Left renal pelvis (tissue), 4 donors: ENCODE measurements around the gene RAB13. TPM values are rescaled to one million over a fixed set of nuclear protein-coding genes. Genes with fewer than 3 reads are reported as not detected.

Experiments
- DNase-seq, 4 donors: peaks; one replicate each; pipeline ENCODE4 v3.0.0-alpha.2; 2013; ENCODE audit warnings: low read depth in 4 of 4, low spot score in 3 of 4
- polyA plus RNA-seq, 4 donors: library from polyadenylated mRNA; unstranded; fragments of 120-200 nt; gene quantifications; one replicate each; pipeline ENCODE4 v1.2.1, GENCODE V29; 2013; ENCODE audit not compliant: insufficient read length in 4 of 4

The RAB13 gene
- polyA plus RNA-seq, 4 donors, result 117 to 170 (median 163) TPM

DNA sequence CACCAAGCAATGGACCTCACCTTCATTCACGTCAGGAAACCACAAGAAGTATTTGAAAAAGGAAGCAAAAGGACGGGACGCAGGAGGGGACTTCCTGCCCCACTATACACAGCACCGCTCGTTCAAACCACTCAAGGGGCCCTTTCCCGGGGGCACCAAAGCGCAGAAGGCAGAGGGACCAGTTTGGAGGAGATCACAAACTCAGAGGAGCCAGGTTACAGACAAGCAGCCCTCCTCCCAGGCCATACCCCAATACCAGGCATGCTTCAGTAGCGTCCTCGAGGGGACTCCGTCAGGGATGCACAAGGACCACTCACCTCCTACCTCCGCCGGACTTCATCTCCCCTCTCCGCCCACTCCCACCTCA lies 28.4 kb downstream of the RAB13 start:
- no peak for DNase-seq

DNA sequence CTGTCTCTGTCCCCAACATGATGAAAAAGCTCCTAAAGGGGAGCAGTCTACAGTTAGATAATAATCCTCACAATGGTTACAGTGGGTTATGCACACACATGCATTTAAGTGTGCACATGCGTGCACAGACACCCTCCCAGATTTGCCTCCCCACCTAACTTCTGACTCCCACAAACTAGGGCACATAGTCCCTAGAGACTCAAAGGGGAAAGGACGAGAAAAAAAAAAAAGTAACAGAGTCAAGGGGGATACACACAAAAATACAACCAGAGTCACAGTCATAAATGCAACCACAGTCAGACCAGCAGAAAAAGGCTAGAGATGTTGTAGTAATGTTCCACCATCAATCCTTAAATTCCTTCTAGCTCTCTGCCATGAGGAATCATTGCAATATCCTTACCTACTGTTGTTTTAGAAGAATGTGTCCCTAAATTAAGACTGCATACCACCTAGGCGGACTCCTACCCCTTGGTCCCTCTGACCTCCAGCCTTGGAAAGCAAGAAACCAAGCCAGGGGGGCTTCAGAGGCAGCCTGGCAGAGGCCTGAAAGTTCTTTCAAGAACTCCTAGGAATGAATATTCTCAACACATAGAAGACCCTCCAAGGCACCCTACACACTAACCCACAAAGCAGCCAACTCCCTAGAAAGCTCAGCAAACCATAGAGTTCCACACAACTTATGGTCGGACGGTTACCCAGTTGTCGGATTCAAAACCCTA lies 29.0 kb downstream of the RAB13 start:
- no peak for DNase-seq

DNA sequence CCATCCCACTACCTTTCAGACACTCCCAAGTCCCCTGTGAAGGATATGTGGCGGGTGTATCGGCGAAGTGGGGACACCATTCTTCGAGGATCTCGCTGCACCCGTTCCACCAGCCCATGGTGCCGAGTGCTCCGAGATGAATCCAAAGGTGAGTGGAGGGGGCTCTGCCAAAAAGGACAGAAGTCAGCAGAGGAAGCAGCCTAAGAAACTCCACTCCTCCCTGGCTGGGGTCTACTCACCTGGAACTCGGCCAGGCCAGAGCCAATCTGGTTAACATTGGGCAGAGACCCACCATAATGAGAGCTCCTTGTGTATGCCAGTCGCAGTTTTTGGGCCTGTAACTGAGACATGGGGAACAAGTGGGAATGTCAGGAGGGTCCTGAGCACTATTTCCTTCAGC lies 31.3 kb downstream of the RAB13 start:
- no peak for DNase-seq

DNA sequence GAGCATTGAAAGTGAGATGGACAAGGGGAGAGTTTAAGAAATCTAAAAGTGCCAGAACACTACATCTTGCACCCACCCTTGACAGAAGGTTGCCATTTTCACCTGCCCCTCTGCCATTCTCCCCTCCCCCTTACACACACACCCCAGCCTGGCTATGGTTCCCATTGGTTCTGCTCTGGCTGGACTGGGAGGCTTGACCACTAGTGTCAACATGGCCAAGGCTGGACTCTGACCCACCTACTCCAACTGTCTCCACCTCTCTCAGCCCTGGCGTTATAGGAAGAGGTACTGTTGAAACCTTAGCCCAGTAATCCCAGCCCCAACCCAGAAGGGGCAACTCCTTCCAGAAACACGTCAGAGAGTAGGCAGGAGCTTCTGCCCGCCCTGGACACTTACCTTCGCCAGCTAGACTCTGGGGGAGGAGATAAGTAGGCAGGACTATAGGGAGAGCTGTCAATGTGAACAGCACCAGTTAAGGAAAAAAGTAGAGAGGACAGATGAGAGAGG lies 32.2 kb downstream of the RAB13 start:
- no peak for DNase-seq

DNA sequence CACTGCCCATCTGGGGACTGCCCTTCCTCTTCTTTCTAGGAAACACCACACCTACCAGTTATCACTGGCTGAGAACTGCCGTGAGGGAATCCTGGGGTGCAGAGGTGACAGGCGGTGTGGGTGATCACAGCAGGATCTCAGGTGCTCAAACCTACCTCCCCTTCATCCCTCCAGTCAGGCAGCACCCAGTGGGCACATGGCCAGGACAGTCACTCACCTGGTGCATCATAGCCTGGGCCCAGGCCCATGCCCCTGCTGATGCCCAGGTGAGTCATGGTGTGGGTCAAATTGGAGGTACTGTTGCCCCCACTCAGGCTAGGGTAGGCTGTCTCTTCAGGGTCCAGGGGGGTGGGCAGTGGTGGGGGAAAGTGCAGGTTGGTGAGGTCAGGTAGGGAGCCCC lies 34.3 kb downstream of the RAB13 start:
- no peak for DNase-seq

DNA sequence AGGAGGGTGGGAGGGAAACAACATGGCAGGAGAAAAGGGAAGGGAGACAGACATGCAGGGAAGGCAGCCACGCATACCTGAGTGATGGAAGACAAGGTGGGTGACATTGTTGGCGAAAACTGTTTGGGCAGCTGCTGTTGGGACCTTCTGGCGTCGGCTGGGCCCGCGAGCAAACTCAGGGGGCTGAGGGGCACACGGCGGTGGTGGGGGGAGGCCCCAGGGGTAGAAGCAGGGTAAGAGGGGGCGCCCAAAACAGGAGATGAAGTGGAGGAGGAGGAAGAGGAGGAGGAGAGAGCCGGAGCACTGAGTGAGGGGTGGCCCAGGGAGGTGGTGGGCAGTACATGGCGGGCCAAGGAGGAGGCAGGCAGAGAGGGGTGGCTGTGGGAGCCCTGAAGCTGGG lies 35.0 kb downstream of the RAB13 start:
- DNase-seq, result no peak

DNA sequence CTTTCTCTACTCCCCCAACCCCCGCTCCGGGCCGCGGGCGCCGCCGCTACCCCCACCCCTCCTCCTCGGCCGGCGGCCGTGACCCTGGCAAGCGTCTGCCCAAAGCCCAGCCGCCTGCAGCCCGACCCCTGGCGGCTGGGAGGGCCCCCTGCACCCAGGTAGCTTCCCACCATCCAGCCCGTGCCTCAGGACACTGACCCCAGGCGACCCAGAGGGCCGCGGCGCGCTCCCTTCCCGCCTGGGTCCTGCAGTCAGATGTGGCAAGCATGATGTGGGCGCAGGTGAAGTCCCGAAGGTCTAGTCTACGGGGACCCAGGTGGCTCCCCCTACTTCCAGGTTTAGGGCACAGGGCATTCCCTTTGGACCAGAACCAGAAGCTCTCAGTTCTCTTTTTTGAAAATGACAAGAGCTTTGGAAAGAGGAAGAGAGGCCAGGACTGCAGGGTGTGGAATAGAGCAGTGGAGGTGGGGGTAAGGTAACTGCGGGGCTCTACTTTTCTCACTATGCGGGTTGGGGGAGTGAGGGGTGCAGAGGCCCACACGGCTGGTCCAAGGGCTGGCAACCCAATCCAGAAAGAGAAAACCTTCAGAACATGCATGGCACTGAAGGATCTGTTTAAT lies 39.4 kb downstream of the RAB13 start, which contains the start of gene DENND4B:
Gene DENND4B, minus strand, starts transcription at position 97 of the 620 bp plus-strand sequence. CDS start 2,344 bp downstream, outside the sequence.
- DNase-seq, result no peak

DNA sequence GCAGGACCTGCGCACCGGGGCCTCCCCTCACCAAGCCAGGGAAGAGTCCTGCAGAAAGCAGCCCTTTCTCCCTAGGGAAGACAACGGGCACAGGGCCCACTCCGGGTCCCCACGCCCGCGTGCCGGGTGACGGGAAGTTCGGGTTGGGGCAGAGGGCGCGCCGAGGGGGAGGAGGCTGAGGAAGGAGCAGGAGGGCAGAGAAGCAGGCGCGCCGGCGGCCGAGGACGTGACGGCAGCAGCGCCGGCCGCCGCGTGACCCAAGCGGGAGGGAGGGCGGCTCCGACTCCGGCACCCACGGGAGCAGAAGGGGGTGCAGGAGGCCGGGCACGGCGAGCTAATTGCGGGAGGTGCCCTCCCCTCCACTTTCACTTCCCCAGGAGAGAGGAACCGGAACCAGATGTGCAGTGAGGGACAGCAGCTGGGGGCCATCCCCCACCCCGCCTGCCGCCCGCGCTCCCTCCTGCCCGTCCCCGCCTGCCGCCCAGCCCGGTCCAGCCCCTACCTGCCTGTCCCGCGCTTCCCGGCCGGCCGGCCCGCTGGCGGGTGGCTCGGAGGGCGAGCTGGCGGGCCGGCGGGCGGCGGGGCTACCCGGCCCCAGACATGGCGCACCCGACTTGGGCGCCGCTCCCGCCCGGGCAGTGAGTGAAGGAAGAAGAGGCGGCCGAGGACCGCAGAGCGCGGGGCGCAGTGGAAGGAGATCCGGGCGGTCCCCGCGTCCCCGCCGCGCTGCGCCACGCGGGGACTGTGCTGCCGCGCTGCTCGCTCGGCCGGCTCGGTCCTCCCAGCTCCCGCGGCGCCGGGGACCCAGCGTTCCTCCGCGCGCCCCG lies 40.1 kb downstream of the RAB13 start:
- no peak for DNase-seq

DNA sequence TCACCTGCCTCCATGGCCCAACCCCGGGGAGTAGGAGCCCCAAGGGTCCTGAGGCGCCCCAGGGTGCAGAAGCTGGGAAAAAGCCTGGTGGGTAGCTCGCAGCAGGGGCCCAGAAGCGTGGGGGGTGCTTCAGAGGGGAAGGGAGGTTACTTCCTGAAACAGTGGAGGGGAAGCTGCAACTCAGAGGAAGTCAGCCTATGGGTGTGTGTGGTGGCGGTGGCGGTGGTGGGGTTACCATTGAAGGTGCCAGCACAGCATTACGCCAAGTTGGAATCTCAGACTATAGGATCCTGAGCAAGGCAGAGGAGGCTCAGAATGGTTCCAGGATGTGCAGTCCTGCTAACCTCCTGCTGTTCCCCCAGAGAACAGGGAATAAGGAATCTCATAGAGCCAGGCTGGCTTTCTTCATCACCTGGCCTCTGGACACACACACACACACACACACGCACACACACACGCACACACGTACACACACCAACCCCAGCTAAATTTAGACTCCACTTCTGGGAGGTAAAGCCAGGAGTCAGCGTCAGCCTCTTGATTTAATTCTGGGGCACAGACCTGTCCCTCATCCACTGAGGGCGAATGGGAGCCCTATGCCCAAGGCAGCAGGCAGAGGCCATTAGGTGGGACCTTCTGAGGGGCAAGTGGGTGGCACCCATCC lies 40.9 kb downstream of the RAB13 start:
- no peak for DNase-seq

DNA sequence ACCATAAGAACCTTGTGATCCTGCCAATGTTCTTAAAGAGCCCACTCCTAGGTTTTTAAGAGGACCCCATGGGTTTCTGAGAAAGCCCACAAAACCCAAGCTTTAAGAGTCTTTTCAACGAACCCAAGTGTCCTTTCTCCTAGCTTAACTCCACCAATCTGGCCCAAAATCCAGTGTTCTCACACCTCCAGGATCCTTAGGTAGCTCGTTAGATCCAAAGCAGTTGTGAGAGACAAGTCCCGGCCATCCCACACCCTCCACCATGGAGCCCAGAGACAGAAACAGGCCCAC lies 41.4 kb downstream of the RAB13 start:
- no peak for DNase-seq

DNA sequence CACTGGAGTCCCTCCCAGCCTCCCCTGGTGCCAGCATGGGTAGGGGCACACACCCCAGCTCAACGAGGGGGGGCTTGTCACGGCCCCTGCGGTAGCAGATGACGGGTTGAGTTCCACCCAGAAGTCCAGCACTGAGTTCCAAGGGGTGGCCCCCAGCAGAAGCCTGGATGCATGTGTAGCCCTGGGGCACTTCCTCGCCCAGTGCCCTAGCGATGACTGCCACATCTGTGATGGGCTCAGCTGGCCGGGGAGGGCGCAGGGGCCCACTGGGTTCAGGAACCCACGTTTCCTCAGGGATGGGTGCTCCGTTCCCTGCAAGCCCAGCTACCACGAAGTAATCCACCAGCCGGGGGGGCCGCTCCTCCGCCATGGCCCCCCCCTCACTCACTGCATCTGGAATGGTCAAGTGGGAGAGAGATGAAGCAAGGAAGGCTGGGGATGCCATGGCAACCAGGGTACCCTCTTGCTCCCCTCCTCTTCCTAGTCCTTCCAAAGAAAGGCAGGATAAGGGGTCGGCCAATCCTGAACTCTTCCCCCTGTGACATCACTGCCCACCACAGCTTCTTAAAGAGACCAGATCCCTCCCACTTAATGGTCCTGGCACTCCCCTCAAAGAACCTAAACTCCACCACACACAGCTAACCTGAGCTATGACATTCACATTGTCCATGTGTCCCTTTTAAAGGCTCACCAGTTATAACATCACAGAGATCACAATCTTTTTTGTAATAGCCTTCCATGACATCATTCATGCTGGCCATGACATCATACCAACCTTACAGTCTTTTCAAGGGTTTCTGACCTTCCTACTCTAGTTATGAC lies 41.9 kb downstream of the RAB13 start:
- DNase-seq, result no peak

DNA sequence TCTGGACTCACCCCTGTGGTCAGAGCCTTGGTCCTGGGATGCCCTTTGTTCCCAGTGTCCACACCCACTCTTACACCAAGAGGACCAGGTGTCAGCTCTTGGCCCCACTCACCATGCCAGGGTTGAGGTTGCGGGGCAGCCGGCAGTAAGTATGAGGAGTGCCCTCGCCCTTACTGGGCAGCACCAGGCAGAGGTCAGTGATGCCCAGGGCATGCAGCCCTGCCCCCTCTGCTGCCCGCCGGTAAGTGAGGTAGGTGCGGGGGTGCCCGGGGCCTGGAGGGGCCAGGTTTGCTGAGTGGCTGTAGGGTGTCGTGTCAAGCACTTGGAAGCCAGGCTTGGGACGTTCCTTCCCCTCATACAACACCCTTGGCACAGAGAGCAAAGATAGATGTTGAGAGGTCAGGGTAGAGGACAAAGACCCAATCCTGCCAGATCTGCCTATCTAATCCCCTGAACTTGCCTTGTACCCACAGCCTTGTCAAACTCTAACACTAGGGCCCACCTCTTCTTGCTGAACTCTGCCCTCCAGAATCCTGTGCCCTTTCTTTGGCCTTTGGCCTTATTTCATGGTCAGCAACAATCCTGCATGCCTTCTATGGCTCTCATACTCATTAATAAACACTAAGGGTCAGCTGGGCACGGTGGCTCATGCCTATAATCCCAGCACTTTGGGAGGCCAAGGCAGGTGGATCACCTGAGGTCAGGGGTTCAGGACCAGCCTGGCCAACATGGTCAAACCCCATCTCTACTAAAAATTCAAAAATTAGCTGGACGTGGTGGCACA lies 43.2 kb downstream of the RAB13 start:
- DNase-seq, result no peak

DNA sequence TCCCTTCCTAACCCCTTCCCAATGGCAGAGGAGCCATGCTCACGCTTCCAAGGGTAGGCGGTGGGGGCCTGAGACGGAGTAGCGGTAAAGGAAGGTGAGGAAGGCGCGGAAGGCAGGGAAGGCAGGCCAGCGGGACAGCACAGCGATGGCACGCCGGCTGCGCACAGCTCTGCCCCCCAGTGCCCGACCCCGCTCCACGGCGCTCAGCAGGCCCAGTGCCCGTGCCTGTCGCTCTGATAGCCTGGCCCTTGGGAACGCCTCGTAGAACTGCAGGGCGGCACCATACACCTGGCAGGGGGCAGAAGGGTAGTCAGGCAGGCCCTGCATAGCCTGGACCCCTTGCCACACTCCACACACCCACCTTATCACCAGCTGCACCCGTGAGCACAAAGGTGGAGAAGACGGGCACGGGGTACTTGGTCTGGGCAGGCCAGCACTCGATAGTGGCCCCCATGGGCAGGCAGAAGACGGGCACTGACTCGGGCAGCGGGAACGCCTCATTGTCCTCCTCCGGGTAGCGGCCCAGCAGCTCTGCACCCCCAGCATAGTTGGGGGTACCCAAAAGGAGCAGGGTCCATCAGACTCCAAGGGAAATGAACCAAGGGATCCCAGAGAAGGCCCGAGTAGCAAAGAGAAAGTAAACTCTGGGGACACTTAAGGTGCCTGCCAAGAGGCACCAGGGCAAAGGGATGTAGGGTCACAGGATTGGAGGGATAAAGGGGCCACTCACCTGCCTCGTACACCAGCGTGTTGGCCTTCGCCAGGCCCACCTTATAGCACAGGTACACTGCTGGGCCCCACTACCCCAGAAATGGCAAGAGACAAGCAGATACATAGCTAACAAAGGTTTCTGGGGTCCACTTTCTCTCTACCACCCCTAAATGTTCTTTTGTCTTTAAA lies 44.1 kb downstream of the RAB13 start:
- DNase-seq, result no peak

DNA sequence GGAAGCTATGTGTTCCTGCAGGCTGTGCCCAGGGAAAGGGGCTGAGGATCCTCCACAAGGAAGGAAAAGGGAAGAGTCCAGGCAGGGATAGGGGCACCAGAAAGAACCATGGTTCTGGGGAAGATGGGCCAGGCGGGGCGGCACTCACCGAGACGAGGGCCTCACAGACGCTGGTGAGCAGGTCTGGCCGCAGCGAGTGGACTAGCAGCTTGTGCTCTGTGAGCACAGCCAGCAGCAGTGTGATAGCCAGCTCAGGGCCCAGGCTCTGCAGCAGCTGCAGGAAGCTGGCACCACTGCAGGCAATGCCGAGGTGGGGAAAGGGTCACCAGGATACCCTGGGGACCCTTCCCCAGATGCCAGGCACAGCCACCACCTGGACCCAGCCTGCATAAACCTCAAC lies 45.4 kb downstream of the RAB13 start:
- DNase-seq, result no peak

DNA sequence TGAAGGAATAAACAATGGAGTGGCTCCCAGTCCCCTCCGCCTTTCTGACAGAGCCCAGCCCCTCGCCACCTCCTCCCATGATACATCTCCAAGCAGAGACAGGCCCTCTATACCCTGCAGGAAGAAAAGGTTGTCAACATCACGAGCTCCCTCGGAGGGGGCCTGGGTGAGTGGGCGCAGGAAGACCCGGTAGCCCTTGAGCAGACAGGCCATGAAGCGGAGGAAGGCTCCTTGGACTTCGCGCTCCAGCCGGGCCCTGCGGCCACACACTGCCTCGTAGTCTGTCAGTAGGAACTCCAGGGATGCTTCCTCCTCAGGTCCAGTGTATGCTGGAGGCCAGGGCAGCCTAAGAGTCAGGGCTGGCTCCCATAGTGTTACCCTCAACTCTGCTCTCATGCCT lies 46.7 kb downstream of the RAB13 start:
- DNase-seq, result no peak

DNA sequence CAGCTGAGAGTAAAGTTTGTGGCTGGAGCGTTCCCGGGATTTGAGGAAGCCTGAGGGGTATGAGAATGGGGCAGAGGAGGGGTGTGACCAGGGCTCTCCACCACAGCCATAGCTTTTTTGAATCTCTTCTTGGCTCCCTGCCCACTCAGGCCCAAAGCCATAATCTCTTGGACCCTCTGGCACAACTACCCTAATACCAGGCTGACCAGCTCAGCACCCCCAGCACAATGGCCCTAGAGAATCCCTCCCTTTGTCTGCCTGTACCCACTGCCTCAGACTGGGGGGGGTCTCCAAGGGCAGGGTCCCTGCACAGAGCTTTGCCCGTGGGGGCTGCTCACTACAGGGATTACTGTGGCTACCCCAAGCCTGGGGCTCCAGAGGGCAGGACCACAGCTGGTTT lies 47.1 kb downstream of the RAB13 start:
- DNase-seq, result no peak

DNA sequence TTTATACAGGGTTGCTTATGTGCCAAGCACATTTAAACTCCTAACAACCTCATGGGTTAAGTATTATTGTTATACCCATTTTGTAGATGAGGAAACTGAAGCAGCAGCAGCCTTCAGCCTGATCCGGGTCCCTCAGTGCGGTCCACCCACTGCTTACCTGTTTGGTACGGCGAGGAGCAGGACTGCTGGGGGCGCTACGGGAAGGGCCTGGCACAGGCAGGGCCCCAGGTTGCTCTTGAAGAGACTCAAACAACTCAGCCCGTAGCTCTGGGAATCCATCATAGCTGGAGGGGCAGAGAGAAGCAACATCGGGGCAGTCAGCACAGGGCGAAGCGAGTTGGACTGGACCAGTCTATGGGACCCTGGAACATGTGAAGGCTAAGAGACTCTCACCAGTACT lies 48.8 kb downstream of the RAB13 start:
- DNase-seq, result no peak

DNA sequence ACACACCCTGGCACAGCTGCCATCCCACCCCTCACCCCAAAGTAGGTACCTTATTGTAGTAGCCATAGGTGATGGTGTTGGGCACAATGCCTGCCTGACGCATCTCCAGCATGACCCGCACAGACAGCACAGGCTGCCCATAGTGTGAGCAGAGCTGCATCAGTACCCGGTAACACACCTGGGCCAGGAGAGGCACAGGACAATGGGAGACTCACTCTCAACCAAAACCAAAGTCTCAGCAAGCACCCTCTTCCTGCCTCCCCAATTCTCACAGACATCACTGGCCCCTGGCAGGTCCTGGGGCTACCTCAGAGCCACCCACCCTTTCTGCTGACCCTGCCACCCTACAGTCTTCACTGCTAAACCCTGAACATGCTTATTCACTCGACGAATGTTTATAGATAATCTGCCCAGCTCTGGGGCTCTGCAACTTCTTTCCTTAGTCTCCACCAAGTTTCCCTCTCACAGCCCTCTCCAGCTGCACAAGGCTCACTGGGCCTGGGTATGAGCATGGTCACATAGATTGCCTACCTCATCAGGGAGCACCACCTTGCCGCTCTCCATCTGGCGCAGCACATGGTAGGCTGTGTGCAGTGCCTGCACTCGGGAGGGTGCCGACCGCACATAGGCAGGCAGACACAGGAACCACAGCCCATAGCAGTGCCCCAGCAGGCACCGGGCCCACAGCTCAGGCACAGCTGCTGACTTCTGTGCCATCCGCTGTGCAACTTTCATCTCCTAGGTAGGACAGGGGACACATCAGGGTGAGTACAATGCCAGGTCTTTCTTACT lies 49.9 kb downstream of the RAB13 start:
- no peak for DNase-seq
